Ectodermal cell (in vitro differentiated cells): Measurements from ENCODE around the gene ENPP3.
"Not testable (repeated sequence)": the region's sequence is repeated elsewhere in the genome, so short reads cannot be mapped to it uniquely, and the experiment has no call there.

Experiments used
- H3K27ac ChIP-seq: 2 replicates; pipeline ENCODE4 v1.7.0; 2013; ENCODE audit warnings: mild to moderate bottlenecking, low read depth, low read length; ENCODE audit not compliant: insufficient read depth, poor library complexity, severe bottlenecking
- H3K27me3 ChIP-seq: 2 replicates; pipeline ENCODE4 v1.7.0; 2013; ENCODE audit warnings: mild to moderate bottlenecking, low read length; ENCODE audit not compliant: insufficient read depth, control insufficient read depth, poor library complexity, severe bottlenecking
- H3K36me3 ChIP-seq: one replicate; pipeline ENCODE4 v1.7.0; 2013; ENCODE audit warnings: low read length; ENCODE audit not compliant: control insufficient read depth, insufficient read depth
- H3K4me1 ChIP-seq: one replicate; pipeline ENCODE4 v1.7.0; 2013; ENCODE audit warnings: low read length; ENCODE audit not compliant: control insufficient read depth, insufficient read depth
- H3K4me3 ChIP-seq: 2 replicates; pipeline ENCODE4 v1.7.0; 2013; ENCODE audit warnings: low read depth, low read length, control low read depth; ENCODE audit not compliant: insufficient read depth
- H3K9me3 ChIP-seq: 2 replicates; pipeline ENCODE4 v1.7.0; 2013; ENCODE audit warnings: mild to moderate bottlenecking, low read length, moderate library complexity; ENCODE audit not compliant: control insufficient read depth
- WGBS, 2 experiments: methylation state at CpG; one replicate each; pipeline ENCODE4 v1.1.7; 2013; ENCODE audit warnings: missing lambda C conversion rate in 2 of 2; 5-methylcytosine and 5-hydroxymethylcytosine counted together

The ENPP3 gene

DNA sequence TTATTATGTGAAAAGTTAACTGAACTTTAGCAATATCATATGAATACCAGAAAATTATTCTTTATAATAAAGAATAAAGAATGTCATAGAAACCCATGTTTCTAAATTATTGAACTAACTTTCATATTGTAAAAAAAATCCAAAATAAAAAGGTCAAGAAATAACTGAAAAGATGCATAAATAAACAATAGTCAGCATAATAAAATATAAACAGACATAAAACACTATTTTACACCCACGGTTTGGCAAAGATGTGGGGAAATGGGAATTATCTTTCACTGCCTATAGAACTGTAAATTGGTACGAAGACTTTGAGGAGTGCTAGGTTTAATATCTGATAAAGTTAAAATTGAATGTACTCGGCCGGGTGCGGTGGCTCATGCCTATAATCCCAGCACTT lies 108.4 kb downstream of the ENPP3 start:
- no peaks in the 10 kb centered on the region for H3K36me3 ChIP-seq
- WGBS, 2 experiments, result 93 to 97% methylated on average over 4 to 5 of the region's 5 CpGs
- H3K27me3 ChIP-seq, result no peaks in the 10 kb centered on the region
- no peaks in the 10 kb centered on the region for H3K4me1 ChIP-seq
- H3K4me3 ChIP-seq, result no peak overlapping the region
- H3K27ac ChIP-seq, result no peak overlapping the region
- no peaks in the 10 kb centered on the region for H3K9me3 ChIP-seq

DNA sequence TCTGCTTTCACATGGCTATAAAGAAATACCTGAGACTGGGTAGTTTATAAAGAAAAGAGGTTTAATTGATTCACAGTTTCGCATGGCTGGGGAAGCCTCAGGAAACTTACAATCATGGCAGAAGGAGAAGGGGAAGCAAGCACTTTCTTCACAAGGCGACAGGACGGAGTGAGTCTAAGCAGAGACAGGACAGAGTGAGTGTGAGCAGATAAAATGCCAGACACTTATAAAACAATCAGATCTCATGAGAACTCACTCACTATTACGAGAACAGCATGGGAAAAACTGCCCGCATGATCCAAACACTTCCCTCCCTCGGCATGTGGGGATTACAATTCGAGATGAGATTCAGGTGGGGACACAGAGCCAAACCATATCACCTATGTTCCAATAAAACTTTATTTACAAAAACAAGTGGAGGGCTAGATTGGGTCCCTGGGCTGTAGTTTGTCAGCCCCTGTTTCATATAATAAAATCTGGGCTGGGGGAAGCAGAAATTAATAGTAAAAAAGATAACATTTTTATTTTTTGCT lies 110.8 kb downstream of the ENPP3 start:
- Histone ChIP-seq H3K27ac (no peak overlapping the region), H3K36me3 (no peaks in the 10 kb centered on the region)

DNA sequence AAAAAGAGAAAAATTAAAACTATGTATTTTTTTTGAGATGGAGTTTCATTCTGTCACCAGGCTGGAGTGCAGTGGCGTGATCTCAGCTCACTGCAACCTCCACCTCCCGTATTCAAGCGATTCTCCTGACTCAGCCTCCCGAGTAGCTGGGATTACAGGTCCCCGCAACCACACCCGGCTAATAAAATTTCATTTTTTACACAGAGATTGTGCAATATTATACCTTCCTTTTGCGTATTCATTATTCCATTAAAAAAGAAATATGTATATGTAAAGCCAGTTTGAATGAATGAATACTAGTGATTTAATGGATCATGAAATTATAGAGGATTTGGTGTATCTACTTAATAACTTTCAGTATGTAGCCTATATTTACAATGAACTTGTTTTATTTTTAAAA lies 111.9 kb downstream of the ENPP3 start:
- Histone ChIP-seq H3K4me1 (no peaks in the 10 kb centered on the region), H3K36me3 (no peaks in the 10 kb centered on the region), H3K27ac (no peak overlapping the region), H3K27me3 (no peaks in the 10 kb centered on the region), H3K9me3 (no peaks in the 10 kb centered on the region), H3K4me3 (no peak overlapping the region)
- WGBS, 2 experiments, result 93 to 98% methylated on average over 6 of the region's 7 CpGs

More for the DNA sequence above, 110.8 kb downstream of the ENPP3 start:
- Histone ChIP-seq H3K4me3 (no peak overlapping the region), H3K4me1 (no peaks in the 10 kb centered on the region), H3K27me3 (no peaks in the 10 kb centered on the region), H3K9me3 (no peaks in the 10 kb centered on the region)
- 89 to 94% methylated on average over 7 of the region's 7 CpGs for WGBS, 2 experiments

GRCh38 chr6:131751012-131751715 lies 114.1 kb downstream of the ENPP3 start:
- WGBS, 2 experiments, result 92 to 95% methylated on average over 10 of the region's 10 CpGs
- H3K9me3 ChIP-seq, result not testable (repeated sequence)

GRCh38 chr6:131754088-131754487 lies 117.0 kb downstream of the ENPP3 start:
- WGBS, 2 experiments, result 91 to 95% methylated on average over 1 of the region's 1 CpG
- no peaks in the 10 kb centered on the region for H3K9me3 ChIP-seq

More at GRCh38 chr6:131751012-131751715, 114.1 kb downstream of the ENPP3 start:
- H3K4me3 ChIP-seq, H3K4me1 ChIP-seq, H3K27ac ChIP-seq, H3K27me3 ChIP-seq, H3K36me3 ChIP-seq: not testable (repeated sequence)

DNA sequence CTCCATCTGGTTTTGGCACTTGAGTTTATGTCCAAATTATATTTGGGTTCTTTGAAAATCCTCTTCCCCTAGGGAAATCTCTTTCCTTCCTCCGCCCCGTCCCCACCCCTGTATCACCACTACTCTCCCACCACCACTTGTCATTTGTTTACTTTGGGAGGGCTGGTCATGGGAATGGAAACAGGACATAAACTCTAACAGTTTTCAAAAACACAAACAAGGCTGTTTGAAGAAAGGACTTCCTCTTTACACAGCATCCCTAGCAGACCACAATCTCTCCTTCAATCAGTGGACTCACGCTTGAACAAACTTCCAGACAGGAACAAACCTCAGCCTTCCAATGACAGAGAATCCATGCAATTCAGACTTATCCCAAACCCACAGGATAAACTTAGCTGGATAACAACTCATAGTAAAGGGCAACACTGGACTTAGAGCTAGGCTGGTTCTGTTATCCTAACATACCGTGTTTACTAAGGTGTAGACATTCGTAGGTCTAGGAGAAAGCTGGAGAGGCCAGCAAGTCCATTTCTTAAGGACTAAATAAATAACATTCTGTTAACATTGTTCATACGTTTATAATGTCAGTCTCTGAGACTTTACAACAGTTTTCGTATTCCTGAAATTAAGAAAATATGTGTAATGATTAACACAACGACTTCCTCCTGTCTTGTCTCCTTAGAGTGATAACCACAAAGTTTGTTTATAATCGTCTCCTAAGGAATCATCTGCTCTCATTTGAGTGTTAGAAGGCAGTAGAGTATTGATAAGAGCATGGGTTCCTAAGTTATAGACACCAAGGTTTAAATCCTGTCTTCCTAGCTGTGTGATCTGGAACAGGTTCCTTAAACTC lies 117.8 kb downstream of the ENPP3 start:
- Histone ChIP-seq H3K27me3 (no peaks in the 10 kb centered on the region), H3K9me3 (no peaks in the 10 kb centered on the region), H3K36me3 (no peaks in the 10 kb centered on the region), H3K4me1 (no peaks in the 10 kb centered on the region), H3K27ac (no peak overlapping the region), H3K4me3 (no peak overlapping the region)
- 89 to 92% methylated on average over 6 to 9 of the region's 9 CpGs for WGBS, 2 experiments

More at GRCh38 chr6:131754088-131754487, 117.0 kb downstream of the ENPP3 start:
- H3K4me1 ChIP-seq, result no peaks in the 10 kb centered on the region
- no peaks in the 10 kb centered on the region for H3K27me3 ChIP-seq
- H3K36me3 ChIP-seq, result no peaks in the 10 kb centered on the region
- no peak overlapping the region for H3K4me3 ChIP-seq
- no peak overlapping the region for H3K27ac ChIP-seq

DNA sequence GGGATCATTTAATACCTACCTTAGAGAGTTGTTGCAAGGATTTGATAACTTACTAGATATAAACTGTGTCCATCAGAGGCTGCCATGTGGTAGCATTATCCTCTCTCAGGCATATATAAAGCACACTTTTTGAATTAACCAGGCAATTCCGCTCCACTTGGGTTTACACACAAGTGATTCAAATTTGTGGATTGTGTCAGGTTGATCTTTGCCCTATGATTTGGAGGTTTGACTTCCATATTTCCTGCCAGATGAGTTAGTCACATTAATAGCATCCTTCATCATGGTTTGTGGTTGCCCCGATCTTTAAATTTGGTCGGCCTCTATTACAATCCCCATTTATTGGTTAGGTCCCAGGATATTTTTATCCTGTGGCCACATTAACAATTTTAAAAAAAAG lies 118.5 kb downstream of the ENPP3 start:
- 91 to 100% methylated on average over 2 to 3 of the region's 3 CpGs for WGBS, 2 experiments
- Histone ChIP-seq H3K36me3 (no peaks in the 10 kb centered on the region), H3K27me3 (no peaks in the 10 kb centered on the region), H3K4me3 (no peak overlapping the region), H3K27ac (no peak overlapping the region), H3K4me1 (no peaks in the 10 kb centered on the region), H3K9me3 (no peaks in the 10 kb centered on the region)

DNA sequence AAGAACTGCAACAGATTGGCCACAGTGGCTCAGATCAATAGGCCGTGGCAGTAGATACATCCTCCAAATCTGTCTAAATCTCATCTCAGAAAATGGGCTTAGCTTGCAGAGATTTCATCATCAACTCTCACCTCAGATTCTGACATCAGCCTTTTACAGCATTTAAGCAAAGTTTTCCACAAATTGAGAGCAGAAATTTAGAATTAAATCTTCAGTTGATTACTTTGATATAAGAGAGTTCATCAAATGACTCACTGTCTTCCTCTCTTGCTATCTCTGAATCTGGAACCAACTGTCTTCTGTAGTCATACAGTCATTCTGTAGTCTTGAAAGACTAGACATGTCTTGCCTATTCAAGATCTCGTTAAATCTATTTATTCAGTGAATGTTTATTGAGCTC lies 118.9 kb downstream of the ENPP3 start:
- 96 to 99% methylated on average over 2 of the region's 2 CpGs for WGBS, 2 experiments
- Histone ChIP-seq H3K9me3 (no peaks in the 10 kb centered on the region), H3K27ac (no peak overlapping the region), H3K4me3 (no peak overlapping the region), H3K4me1 (no peaks in the 10 kb centered on the region), H3K36me3 (no peaks in the 10 kb centered on the region), H3K27me3 (no peaks in the 10 kb centered on the region)

DNA sequence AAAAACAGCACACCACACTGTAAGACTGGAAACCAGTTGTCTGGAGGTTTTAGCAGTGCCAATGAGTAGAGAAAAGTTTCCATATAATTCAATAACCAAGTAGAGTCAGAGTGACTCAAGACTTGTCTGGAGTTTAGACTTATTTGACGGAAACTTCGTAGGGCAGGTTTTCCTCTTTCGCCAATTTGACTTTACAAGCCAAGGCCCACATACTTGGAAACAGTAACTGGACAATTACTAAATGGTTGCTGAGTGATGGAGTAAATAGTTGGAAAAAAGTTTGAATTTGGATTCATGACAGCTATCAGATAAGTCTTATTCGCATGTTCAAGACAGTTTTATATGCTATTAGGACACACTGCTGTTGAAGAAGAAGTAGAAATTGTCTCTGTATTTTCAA lies 121.8 kb downstream of the ENPP3 start:
- no peaks in the 10 kb centered on the region for H3K36me3 ChIP-seq
- no peaks in the 10 kb centered on the region for H3K9me3 ChIP-seq
- H3K4me3 ChIP-seq, result no peak overlapping the region
- H3K27me3 ChIP-seq, result no peaks in the 10 kb centered on the region
- H3K27ac ChIP-seq, result no peak overlapping the region
- no peaks in the 10 kb centered on the region for H3K4me1 ChIP-seq
- 95 to 100% methylated on average over 4 of the region's 4 CpGs for WGBS, 2 experiments

GRCh38 chr6:131761060-131761761 lies 124.1 kb downstream of the ENPP3 start:
- H3K4me3 ChIP-seq, result no peak overlapping the region
- H3K9me3 ChIP-seq, result no peaks in the 10 kb centered on the region
- 86 to 87% methylated on average over 2 to 5 of the region's 6 CpGs for WGBS, 2 experiments
- H3K27ac ChIP-seq, result no peak overlapping the region
- H3K4me1 ChIP-seq, result no peaks in the 10 kb centered on the region
- no peaks in the 10 kb centered on the region for H3K27me3 ChIP-seq
- no peaks in the 10 kb centered on the region for H3K36me3 ChIP-seq
